Neuronal stem cell (in vitro differentiated cells): ENCODE measurements around the gene MKNK1.

Source experiments
- DNase-seq: peaks from one replicate; pipeline ENCODE4 v3.0.0-alpha.2; 2013; ENCODE audit warnings: low spot score
- H2AFZ ChIP-seq: one replicate; pipeline ENCODE4 v1.6.1; 2013; ENCODE audit warnings: mild to moderate bottlenecking, low read length, inconsistent platforms
- H2AK5ac ChIP-seq: 2 replicates; pipeline ENCODE4 v1.6.1; 2013; ENCODE audit warnings: low read depth, mild to moderate bottlenecking, inconsistent platforms, low read length, moderate library complexity, mixed read lengths
- H2BK120ac ChIP-seq: 2 replicates; pipeline ENCODE4 v1.6.1; 2013; ENCODE audit warnings: low read depth, mild to moderate bottlenecking, inconsistent platforms, low read length, moderate library complexity, mixed read lengths
- H2BK12ac ChIP-seq: one replicate; pipeline ENCODE4 v1.6.1; 2013; ENCODE audit warnings: low read length, inconsistent platforms
- H2BK15ac ChIP-seq: 2 replicates; pipeline ENCODE4 v1.6.1; 2013; ENCODE audit warnings: mild to moderate bottlenecking, low read length, inconsistent platforms, mixed read lengths
- H2BK5ac ChIP-seq: one replicate; pipeline ENCODE4 v1.6.1; 2013; ENCODE audit warnings: inconsistent platforms, mild to moderate bottlenecking, low read length, moderate library complexity
- H3K14ac ChIP-seq: one replicate; pipeline ENCODE4 v1.6.1; 2013; ENCODE audit warnings: low read length, inconsistent platforms
- H3K18ac ChIP-seq: 2 replicates; pipeline ENCODE4 v1.6.1; 2013; ENCODE audit warnings: low read length, inconsistent platforms
- H3K23ac ChIP-seq: 2 replicates; pipeline ENCODE4 v1.6.1; 2013; ENCODE audit warnings: low read depth, mild to moderate bottlenecking, mixed read lengths, low read length, inconsistent platforms; ENCODE audit not compliant: poor library complexity
- H3K27ac ChIP-seq: replicated peaks from 3 replicates; pipeline ENCODE4 v1.5.1; 2013; ENCODE audit warnings: low read length, inconsistent platforms
- H3K27me3 ChIP-seq, 3 experiments: 2 replicates each; pipeline ENCODE4 v1.6.1; 2013; ENCODE audit warnings: low read length in 3 of 3, mild to moderate bottlenecking in 2 of 3, inconsistent platforms in 1 of 3, low read depth in 1 of 3, mixed read lengths in 1 of 3, moderate library complexity in 1 of 3; ENCODE audit not compliant: control insufficient read depth in 3 of 3, insufficient read depth in 3 of 3
- H3K36me3 ChIP-seq, 2 donors: replicated peaks in 1 of 2; 2 replicates each; pipeline ENCODE4 v1.6.1; 2013; ENCODE audit warnings: low read length in 2 of 2; ENCODE audit not compliant: control insufficient read depth in 2 of 2, insufficient read depth in 2 of 2
- H3K4ac ChIP-seq: 2 replicates; pipeline ENCODE4 v1.6.1; 2013; ENCODE audit warnings: inconsistent platforms, mild to moderate bottlenecking, low read length, moderate library complexity
- H3K4me1 ChIP-seq, 2 donors: 1 replicate in 1 of 2; 2 replicates in 1 of 2; pipeline ENCODE4 v1.6.1; 2013; ENCODE audit warnings: low read length in 2 of 2, low read depth in 1 of 2; ENCODE audit not compliant: control insufficient read depth in 2 of 2, insufficient read depth in 1 of 2
- H3K4me2 ChIP-seq: one replicate; pipeline ENCODE4 v1.6.1; 2013; ENCODE audit warnings: mild to moderate bottlenecking, low read length, inconsistent platforms; ENCODE audit not compliant: insufficient read depth, poor library complexity, severe bottlenecking
- H3K4me3 ChIP-seq, 2 donors: 2 replicates each; pipeline ENCODE4 v1.5.1; 2013; ENCODE audit warnings: low read length in 2 of 2, mild to moderate bottlenecking in 2 of 2, inconsistent platforms in 1 of 2, moderate library complexity in 1 of 2
- H3K79me1 ChIP-seq: one replicate; pipeline ENCODE4 v1.6.1; 2013; ENCODE audit warnings: low read depth, mild to moderate bottlenecking, inconsistent platforms, low read length, moderate library complexity
- H3K9ac ChIP-seq: one replicate; pipeline ENCODE4 v1.6.1; 2013; ENCODE audit warnings: mild to moderate bottlenecking, low read depth, low read length, inconsistent platforms; ENCODE audit not compliant: poor library complexity
- H3K9me3 ChIP-seq, 2 donors: replicated peaks in 1 of 2; 2 replicates each; pipeline versions ENCODE3 to v1.6.1; 2013; ENCODE audit warnings: low read length in 2 of 2, mild to moderate bottlenecking in 2 of 2, inconsistent platforms in 1 of 2, low read depth in 1 of 2, mixed read lengths in 1 of 2, moderate library complexity in 1 of 2; ENCODE audit not compliant: control insufficient read depth in 2 of 2, insufficient read depth in 1 of 2
- H4K8ac ChIP-seq: one replicate; pipeline ENCODE4 v1.6.1; 2013; ENCODE audit warnings: low read depth, mild to moderate bottlenecking, inconsistent platforms, low read length, moderate library complexity
- H4K91ac ChIP-seq: one replicate; pipeline ENCODE4 v1.6.1; 2013; ENCODE audit warnings: low read length, low read depth, mild to moderate bottlenecking, inconsistent platforms; ENCODE audit not compliant: poor library complexity
- WGBS, 2 donors: extraction: QIAGEN DNeasy Blood & Tissue Kit; methylation state at CpG; one replicate each; pipeline ENCODE4 v1.1.7; 2013; ENCODE audit warnings: missing lambda C conversion rate in 2 of 2, mixed read lengths in 1 of 2; ENCODE audit not compliant: insufficient read length in 2 of 2, insufficient replicate concordance in 1 of 2; ENCODE audit errors: extremely low coverage in 2 of 2; 5-methylcytosine and 5-hydroxymethylcytosine counted together

Gene MKNK1

DNA sequence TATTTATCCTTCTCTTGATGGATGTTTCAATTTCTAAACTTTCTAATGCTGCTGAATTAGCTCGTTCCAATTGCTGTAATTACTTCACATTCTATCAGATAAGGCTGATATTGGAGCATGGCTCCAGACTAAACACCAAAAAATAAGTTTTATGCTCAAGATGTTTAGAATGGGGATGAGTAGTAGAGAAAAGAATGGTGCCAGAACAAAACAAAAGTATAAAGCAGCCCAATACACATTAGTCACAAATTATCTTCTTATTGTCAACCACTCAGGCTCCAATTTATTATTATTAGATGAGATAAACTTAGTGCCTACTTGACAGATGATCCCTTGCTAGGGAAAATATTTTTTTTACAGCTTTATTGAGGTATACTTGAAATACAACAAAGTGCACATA, 42.3 kb upstream of the MKNK1 start:
- H2BK5ac ChIP-seq = no peak overlapping the region
- no peak overlapping the region for H2AFZ ChIP-seq
- H3K9ac ChIP-seq = no peak overlapping the region
- no peak overlapping the region for H3K18ac ChIP-seq
- H3K9me3 ChIP-seq = peaks cover 7 to 15% of the 10 kb centered on the region in 2 donors
- H2BK15ac ChIP-seq = no peak overlapping the region
- no peaks in the 10 kb centered on the region for H3K27me3 ChIP-seq
- no peak for DNase-seq
- no peak overlapping the region for H3K27ac ChIP-seq
- no peak overlapping the region for H2BK120ac ChIP-seq
- no peak overlapping the region for H3K4me2 ChIP-seq
- no peak overlapping the region for H4K8ac ChIP-seq
- no peak overlapping the region for H2BK12ac ChIP-seq
- WGBS, 2 donors = no CpG with 5 or more reads among the region's 1 CpG
- H2AK5ac ChIP-seq = no peak overlapping the region
- no peak overlapping the region for H3K4ac ChIP-seq
- H3K79me1 ChIP-seq = no peaks in the 10 kb centered on the region
- no peaks in the 10 kb centered on the region for H3K4me1 ChIP-seq
- H3K23ac ChIP-seq = no peak overlapping the region
- H3K36me3 ChIP-seq = peaks cover 12 to 72% of the 10 kb centered on the region in 2 donors
- no peak overlapping the region for H3K4me3 ChIP-seq
- no peak overlapping the region for H3K14ac ChIP-seq
- no peak overlapping the region for H4K91ac ChIP-seq

DNA sequence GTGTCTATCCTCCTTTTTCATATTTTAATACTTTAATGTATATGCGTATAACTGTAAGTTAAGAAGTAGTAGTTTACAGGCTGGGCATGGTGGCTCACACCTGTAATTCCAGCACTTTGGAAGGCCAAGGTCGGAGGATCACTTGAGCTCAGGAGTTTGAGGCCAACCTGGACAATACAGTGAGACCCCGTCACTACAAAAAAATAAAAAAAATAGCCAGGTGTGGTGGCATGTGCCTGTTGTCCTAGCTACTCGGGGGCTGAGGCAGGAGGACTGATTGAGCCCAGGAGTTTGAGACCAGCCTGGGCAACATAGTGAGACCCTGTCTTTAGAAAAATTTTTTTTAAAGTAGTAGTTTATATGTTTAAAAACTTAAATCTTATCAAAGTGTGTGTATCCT, 41.7 kb upstream of the MKNK1 start:
- no CpG with 5 or more reads among the region's 4 CpGs for WGBS, 2 donors

DNA sequence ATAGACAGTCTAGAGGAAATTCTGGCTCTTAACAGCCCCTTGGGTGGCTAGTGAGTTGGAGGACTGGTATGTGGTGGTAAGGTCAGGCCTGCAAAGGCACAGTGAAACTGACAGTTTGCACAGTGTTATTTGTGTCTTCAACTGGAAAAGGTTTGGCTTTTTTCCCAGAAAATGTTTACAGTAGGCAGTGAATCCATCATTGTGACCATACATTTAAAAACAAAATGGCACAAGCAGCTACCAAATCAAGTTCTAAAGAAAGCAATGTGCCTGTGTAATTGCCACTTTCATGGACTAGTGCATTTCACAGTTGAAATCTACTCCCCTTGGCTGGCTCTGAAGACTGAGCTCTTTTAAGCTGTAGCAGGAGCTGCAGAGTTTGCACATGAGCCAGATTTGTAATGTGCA, 39.3 kb upstream of the MKNK1 start:
- H2AFZ ChIP-seq = no peak overlapping the region
- H3K9me3 ChIP-seq = no peaks in the 10 kb centered on the region
- no peak overlapping the region for H3K27ac ChIP-seq
- no peak overlapping the region for H2BK5ac ChIP-seq
- H2BK15ac ChIP-seq = no peak overlapping the region
- H3K23ac ChIP-seq = no peak overlapping the region
- no peak overlapping the region for H3K9ac ChIP-seq
- no peak overlapping the region for H3K14ac ChIP-seq
- H2BK12ac ChIP-seq = no peak overlapping the region
- no peaks in the 10 kb centered on the region for H3K79me1 ChIP-seq
- no peaks in the 10 kb centered on the region for H3K27me3 ChIP-seq
- H3K36me3 ChIP-seq = peaks cover 6 to 57% of the 10 kb centered on the region in 2 donors
- no peak overlapping the region for H3K4me2 ChIP-seq
- H2AK5ac ChIP-seq = no peak overlapping the region
- H2BK120ac ChIP-seq = no peak overlapping the region
- H4K8ac ChIP-seq = no peak overlapping the region
- H4K91ac ChIP-seq = no peak overlapping the region
- no peak for DNase-seq
- no peak overlapping the region for H3K4ac ChIP-seq
- no peak overlapping the region for H3K18ac ChIP-seq
- no peaks in the 10 kb centered on the region for H3K4me1 ChIP-seq
- no peak overlapping the region for H3K4me3 ChIP-seq

More for the DNA sequence above, 41.7 kb upstream of the MKNK1 start:
- H3K23ac ChIP-seq = no peak overlapping the region
- no peak overlapping the region for H2BK5ac ChIP-seq
- no peak overlapping the region for H3K18ac ChIP-seq
- no peak overlapping the region for H3K14ac ChIP-seq
- no peak overlapping the region for H3K9ac ChIP-seq
- H3K4me3 ChIP-seq = no peak overlapping the region
- no peak for DNase-seq
- no peaks in the 10 kb centered on the region for H3K27me3 ChIP-seq
- peaks cover 12 to 72% of the 10 kb centered on the region in 2 donors for H3K36me3 ChIP-seq
- no peaks in the 10 kb centered on the region for H3K4me1 ChIP-seq
- no peak overlapping the region for H4K8ac ChIP-seq
- H2AFZ ChIP-seq = no peak overlapping the region
- H4K91ac ChIP-seq = no peak overlapping the region
- no peak overlapping the region for H2AK5ac ChIP-seq
- no peak overlapping the region for H3K4me2 ChIP-seq
- H3K4ac ChIP-seq = no peak overlapping the region
- peaks cover 7 to 15% of the 10 kb centered on the region in 2 donors for H3K9me3 ChIP-seq
- no peak overlapping the region for H3K27ac ChIP-seq
- H2BK12ac ChIP-seq = no peak overlapping the region
- no peaks in the 10 kb centered on the region for H3K79me1 ChIP-seq
- H2BK120ac ChIP-seq = no peak overlapping the region
- no peak overlapping the region for H2BK15ac ChIP-seq

DNA sequence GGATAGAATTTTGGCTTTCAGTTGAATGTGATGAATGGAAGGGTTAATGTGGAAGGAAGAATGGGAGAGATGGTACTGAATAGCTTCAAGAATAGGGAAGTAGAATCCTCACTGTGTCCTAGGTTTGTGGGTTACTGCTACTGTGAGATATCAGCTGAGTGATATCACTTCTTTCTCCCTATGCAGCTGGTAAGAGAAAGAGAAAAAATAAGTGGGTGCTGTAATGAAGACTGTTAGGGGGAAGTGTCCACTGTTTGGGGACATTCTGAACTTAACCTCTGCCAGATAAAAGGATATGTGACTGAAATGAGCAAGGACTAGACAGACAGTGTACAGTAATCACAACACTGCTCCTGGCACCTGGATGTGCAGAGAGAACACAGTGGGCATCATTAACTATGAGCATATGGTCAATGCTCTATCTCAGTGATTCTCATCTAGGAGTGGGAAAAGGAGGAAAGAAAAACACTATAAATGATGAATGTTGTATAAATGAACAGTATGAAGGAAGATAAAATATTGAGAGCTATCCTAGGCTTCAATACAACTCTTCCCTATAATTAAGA, 38.1 kb upstream of the MKNK1 start:
- Histone ChIP-seq H3K14ac (no peak overlapping the region), H3K4ac (no peak overlapping the region), H3K9ac (no peak overlapping the region), H3K23ac (no peak overlapping the region), H4K8ac (no peak overlapping the region), H2AFZ (no peak overlapping the region), H3K4me2 (no peak overlapping the region), H2BK15ac (no peak overlapping the region), H2BK5ac (no peak overlapping the region), H3K9me3 (no peaks in the 10 kb centered on the region), H2AK5ac (no peak overlapping the region), H4K91ac (no peak overlapping the region), H3K79me1 (no peaks in the 10 kb centered on the region), H3K4me1 (no peaks in the 10 kb centered on the region), H3K18ac (no peak overlapping the region), H3K4me3 (no peak overlapping the region), H3K27me3 (no peaks in the 10 kb centered on the region), H3K36me3 (peaks cover 4 to 49% of the 10 kb centered on the region in 2 donors), H2BK120ac (no peak overlapping the region), H2BK12ac (no peak overlapping the region), H3K27ac (no peak overlapping the region)
- DNase-seq = no peak
